HEK293 (cell line): ENCODE measurements around the gene ZNF276.

Experiments used
- KLF1 ChIP-seq: fragments of 450-650 bp; formaldehyde crosslinking; IDR thresholded peaks from 2 replicates; pipeline ENCODE4 v1.5.1; 2016; ENCODE audit warnings: missing biosample characterization, missing genetic modification characterization
- PRDM6 ChIP-seq: fragments of 450-650 bp; formaldehyde crosslinking; IDR thresholded peaks from 2 replicates; pipeline ENCODE4 v1.5.1; 2017; ENCODE audit warnings: missing biosample characterization, missing genetic modification characterization
- SCRT1 ChIP-seq: fragments of 450-650 bp; formaldehyde crosslinking; IDR thresholded peaks from 2 replicates; pipeline ENCODE4 v1.5.1; 2016; ENCODE audit warnings: missing biosample characterization, missing genetic modification characterization, borderline replicate concordance
- TSHZ1 ChIP-seq: fragments of 450-650 bp; formaldehyde crosslinking; IDR thresholded peaks from 2 replicates; pipeline ENCODE4 v1.5.1; 2016; ENCODE audit warnings: missing biosample characterization, missing genetic modification characterization, borderline replicate concordance
- WT1 ChIP-seq: fragments of 450-650 bp; formaldehyde crosslinking; IDR thresholded peaks from 2 replicates; pipeline ENCODE4 v1.5.1; 2016; ENCODE audit warnings: missing biosample characterization, missing genetic modification characterization
- YY2 ChIP-seq: fragments of 450-650 bp; formaldehyde crosslinking; IDR thresholded peaks from 2 replicates; pipeline ENCODE4 v1.5.1; 2016; ENCODE audit warnings: missing biosample characterization, missing genetic modification characterization
- ZBTB1 ChIP-seq: fragments of 450-650 bp; formaldehyde crosslinking; IDR thresholded peaks from 2 replicates; pipeline ENCODE4 v1.5.1; 2016; ENCODE audit warnings: missing biosample characterization, missing genetic modification characterization
- ZBTB21 ChIP-seq: fragments of 450-650 bp; formaldehyde crosslinking; IDR thresholded peaks from 2 replicates; pipeline ENCODE4 v1.5.1; 2017; ENCODE audit warnings: missing biosample characterization, missing genetic modification characterization
- ZBTB26 ChIP-seq: fragments of 450-650 bp; formaldehyde crosslinking; optimal IDR thresholded peaks from 2 replicates; pipeline ENCODE3; 2016; ENCODE audit warnings: missing biosample characterization, mild to moderate bottlenecking, missing genetic modification characterization
- ZFP41 ChIP-seq: fragments of 450-650 bp; formaldehyde crosslinking; IDR thresholded peaks from 2 replicates; pipeline ENCODE4 v1.5.1; 2016; ENCODE audit warnings: missing biosample characterization, missing genetic modification characterization, borderline replicate concordance
- ZNF121 ChIP-seq: fragments of 450-650 bp; formaldehyde crosslinking; IDR thresholded peaks from 2 replicates; pipeline ENCODE4 v1.5.1; 2016; ENCODE audit warnings: missing biosample characterization, missing genetic modification characterization
- ZNF133 ChIP-seq: fragments of 450-650 bp; formaldehyde crosslinking; IDR thresholded peaks from 2 replicates; pipeline ENCODE4 v1.5.1; 2016; ENCODE audit warnings: missing biosample characterization, missing genetic modification characterization
- ZNF157 ChIP-seq: fragments of 450-650 bp; formaldehyde crosslinking; IDR thresholded peaks from 2 replicates; pipeline ENCODE4 v1.5.1; 2016; ENCODE audit warnings: missing biosample characterization, missing genetic modification characterization
- ZNF169 ChIP-seq: fragments of 450-650 bp; formaldehyde crosslinking; IDR thresholded peaks from 2 replicates; pipeline ENCODE4 v1.5.1; 2016; ENCODE audit warnings: missing biosample characterization, missing genetic modification characterization
- ZNF324 ChIP-seq: fragments of 450-650 bp; formaldehyde crosslinking; IDR thresholded peaks from 2 replicates; pipeline ENCODE4 v1.5.1; 2016; ENCODE audit warnings: missing biosample characterization, missing genetic modification characterization
- ZNF341 ChIP-seq: fragments of 450-650 bp; formaldehyde crosslinking; IDR thresholded peaks from 2 replicates; pipeline ENCODE4; 2016; ENCODE audit warnings: low read depth, missing biosample characterization, missing genetic modification characterization
- ZNF362 ChIP-seq: fragments of 450-650 bp; formaldehyde crosslinking; IDR thresholded peaks from 2 replicates; pipeline ENCODE4 v1.5.1; 2016; ENCODE audit warnings: missing biosample characterization, missing genetic modification characterization
- ZNF394 ChIP-seq: fragments of 450-650 bp; formaldehyde crosslinking; IDR thresholded peaks from 2 replicates; pipeline ENCODE4 v1.5.1; 2016; ENCODE audit warnings: missing biosample characterization, missing genetic modification characterization, mild to moderate bottlenecking, moderate library complexity, borderline replicate concordance
- ZNF404 ChIP-seq: fragments of 450-650 bp; formaldehyde crosslinking; IDR thresholded peaks from 2 replicates; pipeline ENCODE4 v1.5.1; 2017; ENCODE audit warnings: missing biosample characterization, missing genetic modification characterization
- ZNF473 ChIP-seq: fragments of 450-650 bp; formaldehyde crosslinking; IDR thresholded peaks from 2 replicates; pipeline ENCODE4 v1.5.1; 2017; ENCODE audit warnings: missing biosample characterization, missing genetic modification characterization
- ZNF544 ChIP-seq: fragments of 450-650 bp; formaldehyde crosslinking; IDR thresholded peaks from 2 replicates; pipeline ENCODE4 v1.5.0; 2017; ENCODE audit warnings: missing biosample characterization, missing genetic modification characterization
- ZNF580 ChIP-seq: fragments of 450-650 bp; formaldehyde crosslinking; IDR thresholded peaks from 2 replicates; pipeline ENCODE4 v1.5.1; 2016; ENCODE audit warnings: missing biosample characterization, missing genetic modification characterization
- ZNF658 ChIP-seq: fragments of 450-650 bp; formaldehyde crosslinking; IDR thresholded peaks from 2 replicates; pipeline ENCODE4; 2016; ENCODE audit warnings: missing biosample characterization, missing genetic modification characterization
- ZNF785 ChIP-seq: fragments of 450-650 bp; formaldehyde crosslinking; IDR thresholded peaks from 2 replicates; pipeline ENCODE4 v1.5.1; 2016; ENCODE audit warnings: missing biosample characterization, missing genetic modification characterization
- ZNF830 ChIP-seq: fragments of 450-650 bp; IDR thresholded peaks from 2 replicates; pipeline ENCODE4 v1.5.0; 2018; ENCODE audit warnings: missing biosample characterization, missing genetic modification characterization, low read depth, mild to moderate bottlenecking, moderate library complexity
- TF ChIP-seq, protein P1 (sequence below): fragments of 450-650 bp; formaldehyde crosslinking; IDR thresholded peaks from 2 replicates; pipeline ENCODE4 v1.5.1; 2016; ENCODE audit warnings: missing biosample characterization, missing genetic modification characterization
- TF ChIP-seq, protein P2 (sequence below): fragments of 450-650 bp; formaldehyde crosslinking; IDR thresholded peaks from 2 replicates; pipeline ENCODE4 v1.5.1; 2016; ENCODE audit warnings: missing biosample characterization, missing genetic modification characterization
- TF ChIP-seq, protein P3 (sequence below): fragments of 450-650 bp; IDR thresholded peaks from 2 replicates; pipeline ENCODE4 v1.5.1; 2018; ENCODE audit warnings: missing biosample characterization, missing genetic modification characterization

The ZNF276 gene

DNA sequence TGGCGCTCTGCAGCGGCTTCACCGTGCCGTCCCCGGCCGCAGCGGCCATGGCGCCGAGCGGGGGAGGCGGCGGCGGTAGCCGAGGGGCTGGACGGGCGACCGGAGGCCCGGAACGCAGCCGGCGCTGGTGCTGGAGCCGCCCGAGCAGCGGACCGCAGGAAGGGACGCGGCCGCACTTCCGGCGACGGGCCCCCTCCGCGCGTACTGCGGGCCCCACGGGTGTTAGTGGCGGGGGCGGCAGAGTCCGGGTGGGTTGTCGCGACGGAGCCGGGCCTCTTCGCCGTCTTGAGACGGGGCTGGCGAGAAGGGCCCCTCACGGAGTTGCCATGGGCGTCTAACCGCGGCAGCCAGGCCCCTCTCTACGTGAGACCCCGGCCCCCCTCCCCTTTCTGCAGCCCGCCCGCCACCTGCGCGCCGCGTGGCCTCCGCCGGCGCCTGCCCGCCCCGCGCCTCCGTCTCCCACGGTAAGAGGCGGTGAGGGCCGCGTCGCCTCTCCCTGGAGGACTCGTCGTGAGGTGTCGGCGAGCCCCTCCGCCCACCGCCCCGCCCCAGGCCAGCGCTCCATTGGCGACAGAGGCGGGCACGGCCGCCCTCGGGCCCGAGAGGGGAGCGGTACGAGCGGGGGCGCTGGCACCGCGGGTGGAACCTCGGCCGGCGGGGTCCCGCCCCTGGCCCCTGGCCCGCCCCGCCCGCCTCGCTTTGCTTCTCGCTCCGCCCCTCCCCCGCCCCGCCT, at the start of gene ZNF276, which contains the start of gene VPS9D1 (continued):
- no peak for TF ChIP-seq WT1 (tag by site-specific recombination)
- TF ChIP-seq ZNF121 (tag by site-specific recombination): 0 out of 2 replicates have a peak, but pooled peaks have one; percentile 24
- TF ChIP-seq ZNF341: no peak
- no peak for TF ChIP-seq ZNF362 (tag by site-specific recombination)
- TF ChIP-seq YY2: 0 out of 2 replicates have a peak, but pooled peaks have one; percentile 40
- peak; percentile 25; the same call in 1 of the 2 replicates for TF ChIP-seq ZNF394 (tag by site-specific recombination)
- TF ChIP-seq ZNF544 (tag by site-specific recombination): no peak
- no peak for TF ChIP-seq ZNF473 (tag by site-specific recombination)
- no peak for TF ChIP-seq ZNF324
- TF ChIP-seq KLF1: peak; percentile 78
- TF ChIP-seq ZNF580 (tag by site-specific recombination): peak; percentile 55; the same call in 1 of the 2 replicates
- no peak for TF ChIP-seq ZNF157 (tag by site-specific recombination)
- TF ChIP-seq ZNF404 (tag by site-specific recombination): no peak
- TF ChIP-seq ZBTB21 (tag by site-specific recombination): no peak
- no peak for TF ChIP-seq SCRT1
- no peak for TF ChIP-seq ZBTB1 (tag by site-specific recombination)
- TF ChIP-seq ZNF169: no peak
- TF ChIP-seq ZFP41 (tag by site-specific recombination): no peak
- TF ChIP-seq, protein P1, sequence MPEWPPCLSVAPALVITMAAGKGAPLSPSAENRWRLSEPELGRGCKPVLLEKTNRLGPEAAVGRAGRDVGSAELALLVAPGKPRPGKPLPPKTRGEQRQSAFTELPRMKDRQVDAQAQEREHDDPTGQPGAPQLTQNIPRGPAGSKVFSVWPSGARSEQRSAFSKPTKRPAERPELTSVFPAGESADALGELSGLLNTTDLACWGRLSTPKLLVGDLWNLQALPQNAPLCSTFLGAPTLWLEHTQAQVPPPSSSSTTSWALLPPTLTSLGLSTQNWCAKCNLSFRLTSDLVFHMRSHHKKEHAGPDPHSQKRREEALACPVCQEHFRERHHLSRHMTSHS (tag by site-specific recombination): no peak
- TF ChIP-seq, protein P2, sequence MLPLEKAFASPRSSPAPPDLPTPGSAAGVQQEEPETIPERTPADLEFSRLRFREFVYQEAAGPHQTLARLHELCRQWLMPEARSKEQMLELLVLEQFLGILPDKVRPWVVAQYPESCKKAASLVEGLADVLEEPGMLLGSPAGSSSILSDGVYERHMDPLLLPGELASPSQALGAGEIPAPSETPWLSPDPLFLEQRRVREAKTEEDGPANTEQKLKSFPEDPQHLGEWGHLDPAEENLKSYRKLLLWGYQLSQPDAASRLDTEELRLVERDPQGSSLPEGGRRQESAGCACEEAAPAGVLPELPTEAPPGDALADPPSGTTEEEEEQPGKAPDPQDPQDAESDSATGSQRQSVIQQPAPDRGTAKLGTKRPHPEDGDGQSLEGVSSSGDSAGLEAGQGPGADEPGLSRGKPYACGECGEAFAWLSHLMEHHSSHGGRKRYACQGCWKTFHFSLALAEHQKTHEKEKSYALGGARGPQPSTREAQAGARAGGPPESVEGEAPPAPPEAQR (tag by site-specific recombination): no peak
- TF ChIP-seq ZNF133: no peak
- no peak for TF ChIP-seq ZNF830 (tag by site-specific recombination)
- no peak for TF ChIP-seq ZNF658 (tag by site-specific recombination)
- no peak for TF ChIP-seq PRDM6 (tag by site-specific recombination)
- peak; percentile 99 for TF ChIP-seq ZNF785 (tag by site-specific recombination)
- TF ChIP-seq ZBTB26 (tag by site-specific recombination): peak; percentile 76
- no peak for TF ChIP-seq TSHZ1 (tag by site-specific recombination)
- TF ChIP-seq, protein P3, sequence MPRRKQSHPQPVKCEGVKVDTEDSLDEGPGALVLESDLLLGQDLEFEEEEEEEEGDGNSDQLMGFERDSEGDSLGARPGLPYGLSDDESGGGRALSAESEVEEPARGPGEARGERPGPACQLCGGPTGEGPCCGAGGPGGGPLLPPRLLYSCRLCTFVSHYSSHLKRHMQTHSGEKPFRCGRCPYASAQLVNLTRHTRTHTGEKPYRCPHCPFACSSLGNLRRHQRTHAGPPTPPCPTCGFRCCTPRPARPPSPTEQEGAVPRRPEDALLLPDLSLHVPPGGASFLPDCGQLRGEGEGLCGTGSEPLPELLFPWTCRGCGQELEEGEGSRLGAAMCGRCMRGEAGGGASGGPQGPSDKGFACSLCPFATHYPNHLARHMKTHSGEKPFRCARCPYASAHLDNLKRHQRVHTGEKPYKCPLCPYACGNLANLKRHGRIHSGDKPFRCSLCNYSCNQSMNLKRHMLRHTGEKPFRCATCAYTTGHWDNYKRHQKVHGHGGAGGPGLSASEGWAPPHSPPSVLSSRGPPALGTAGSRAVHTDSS (tag by site-specific recombination): peak; percentile 60
